Neural progenitor cell (in vitro differentiated cells): ENCODE data around the gene CASK. TPM values are rescaled to one million over a fixed set of nuclear protein-coding genes. Genes with fewer than 3 reads are reported as not detected.
A peak's percentile ranks its signal among the peaks of the same experiment; 100 is the strongest.

Experiments
- DNase-seq: peaks from one replicate; pipeline ENCODE4 v3.0.0-alpha.2; 2016; ENCODE audit warnings: low spot score
- H2AFZ ChIP-seq: fragments of 200-600 bp; sonication (generic); replicated peaks from 2 replicates; pipeline ENCODE4 v1.6.1; 2016; ENCODE audit warnings: antibody characterized with exemption
- H3F3A ChIP-seq: fragments of 200-600 bp; sonication (generic); 2 replicates; pipeline ENCODE4 v1.6.1; 2016; ENCODE audit warnings: antibody characterized with exemption, low read depth
- H3K27ac ChIP-seq: fragments of 200-600 bp; sonication (generic); 2 replicates; pipeline ENCODE4 v1.5.1; 2016; ENCODE audit warnings: mild to moderate bottlenecking
- H3K27me3 ChIP-seq: fragments of 200-600 bp; sonication (generic); 2 replicates; pipeline ENCODE4 v1.6.1; 2016; ENCODE audit warnings: mild to moderate bottlenecking, moderate library complexity
- H3K36me3 ChIP-seq: fragments of 200-600 bp; sonication (generic); 2 replicates; pipeline ENCODE4 v1.5.1; 2016
- H3K4me1 ChIP-seq: fragments of 200-600 bp; sonication (generic); 2 replicates; pipeline ENCODE4 v1.6.1; 2016; ENCODE audit warnings: mixed run types
- H3K4me2 ChIP-seq: fragments of 200-600 bp; sonication (generic); 2 replicates; pipeline ENCODE4 v1.6.1; 2016
- H3K4me3 ChIP-seq: fragments of 200-600 bp; sonication (generic); 2 replicates; pipeline ENCODE4 v1.5.1; 2016
- H3K79me2 ChIP-seq: fragments of 200-600 bp; sonication (generic); 2 replicates; pipeline ENCODE4 v1.6.1; 2016; ENCODE audit warnings: low read depth
- H3K9ac ChIP-seq: fragments of 200-600 bp; sonication (generic); 2 replicates; pipeline ENCODE4 v1.6.1; 2016
- H3K9me3 ChIP-seq: fragments of 200-600 bp; sonication (generic); 2 replicates; pipeline ENCODE4 v1.5.1; 2016; ENCODE audit warnings: low read depth
- H4K20me1 ChIP-seq: fragments of 200-600 bp; sonication (generic); 2 replicates; pipeline ENCODE4 v1.6.1; 2016; ENCODE audit warnings: low read depth
- H3K27ac Mint-ChIP-seq: 3 replicates; pipeline ENCODE4 v1.8.0; 2021; ENCODE audit warnings: mixed read lengths
- H3K27me3 Mint-ChIP-seq: 2 replicates; pipeline ENCODE4 v1.8.0; 2022; ENCODE audit warnings: low read depth, mild to moderate bottlenecking, inconsistent platforms, moderate library complexity, mixed read lengths; ENCODE audit not compliant: insufficient read depth
- H3K36me3 Mint-ChIP-seq: 3 replicates; pipeline ENCODE4 v1.8.0; 2021; ENCODE audit warnings: mixed read lengths
- H3K4me1 Mint-ChIP-seq: 3 replicates; pipeline ENCODE4 v1.8.0; 2021; ENCODE audit warnings: mixed read lengths
- H3K4me3 Mint-ChIP-seq: 3 replicates; pipeline ENCODE4 v1.8.0; 2021; ENCODE audit warnings: mild to moderate bottlenecking, moderate library complexity, mixed read lengths
- H3K9me3 Mint-ChIP-seq: 3 replicates; pipeline ENCODE4 v1.8.0; 2020; ENCODE audit warnings: mixed read lengths
- EZH2 ChIP-seq: fragments of 200-600 bp; sonication (generic); IDR thresholded peaks from 2 replicates; pipeline ENCODE4 v1.6.1; 2017; ENCODE audit warnings: antibody characterized with exemption, mild to moderate bottlenecking, moderate library complexity
- EZH2phosphoT487 ChIP-seq: fragments of 200-600 bp; sonication (generic); IDR thresholded peaks from 2 replicates; pipeline ENCODE4 v1.6.1; 2017; ENCODE audit warnings: antibody characterized with exemption
- total RNA-seq: library from RNA; depleted of rRNA; stranded (reverse); fragments of >200 nt; gene quantifications from 2 replicates; pipeline ENCODE4 v1.2.3, GENCODE V29; 2015; ENCODE audit warnings: low replicate concordance
- TF ChIP-seq, protein P1 (sequence below): fragments of 200-600 bp; sonication (generic); IDR thresholded peaks from 2 replicates; pipeline ENCODE4 v1.5.1; 2017; ENCODE audit warnings: antibody characterized with exemption, mild to moderate bottlenecking

CASK gene
- total RNA-seq, 1 donor from 2014 or later = 85.4 TPM

DNA sequence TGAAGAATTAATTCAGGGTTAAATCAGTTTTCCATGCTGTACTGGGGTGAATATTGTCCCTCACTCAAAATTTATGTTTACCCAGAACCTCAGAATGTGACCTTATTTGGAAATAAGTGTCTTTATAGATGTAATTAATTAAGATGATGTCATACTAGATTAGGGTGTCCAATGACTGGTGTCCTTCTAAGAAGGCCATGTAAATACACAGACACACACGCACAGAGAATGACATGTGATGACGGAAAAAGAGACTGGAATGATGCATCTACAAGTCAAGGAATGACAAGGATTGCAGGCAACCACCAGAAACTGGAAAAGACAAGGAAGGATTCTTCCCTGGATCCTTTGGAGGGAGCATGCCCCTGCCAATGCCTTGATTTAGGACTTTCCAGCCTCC, 319.2 kb downstream of the CASK start:
- H3K79me2 ChIP-seq = no peaks in the 10 kb centered on the region
- H3K27ac ChIP-seq = no peak overlapping the region
- H3K4me1 ChIP-seq = peaks cover 15% of the 10 kb centered on the region
- peaks cover 3% of the 10 kb centered on the region for H3K9me3 ChIP-seq
- H3K9ac ChIP-seq = no peak overlapping the region
- no peaks in the 10 kb centered on the region for H3K27me3 ChIP-seq
- H3K4me1 Mint-ChIP-seq = no peaks in the 10 kb centered on the region
- H3F3A ChIP-seq = peaks cover 4% of the 10 kb centered on the region
- peaks cover 5% of the 10 kb centered on the region for H3K36me3 Mint-ChIP-seq
- no peak overlapping the region for H3K4me2 ChIP-seq
- no peak overlapping the region for H3K27ac Mint-ChIP-seq
- peaks cover 6% of the 10 kb centered on the region for H3K9me3 Mint-ChIP-seq
- TF ChIP-seq EZH2 (no peak), EZH2phosphoT487 (no peak)
- TF ChIP-seq, protein P1, sequence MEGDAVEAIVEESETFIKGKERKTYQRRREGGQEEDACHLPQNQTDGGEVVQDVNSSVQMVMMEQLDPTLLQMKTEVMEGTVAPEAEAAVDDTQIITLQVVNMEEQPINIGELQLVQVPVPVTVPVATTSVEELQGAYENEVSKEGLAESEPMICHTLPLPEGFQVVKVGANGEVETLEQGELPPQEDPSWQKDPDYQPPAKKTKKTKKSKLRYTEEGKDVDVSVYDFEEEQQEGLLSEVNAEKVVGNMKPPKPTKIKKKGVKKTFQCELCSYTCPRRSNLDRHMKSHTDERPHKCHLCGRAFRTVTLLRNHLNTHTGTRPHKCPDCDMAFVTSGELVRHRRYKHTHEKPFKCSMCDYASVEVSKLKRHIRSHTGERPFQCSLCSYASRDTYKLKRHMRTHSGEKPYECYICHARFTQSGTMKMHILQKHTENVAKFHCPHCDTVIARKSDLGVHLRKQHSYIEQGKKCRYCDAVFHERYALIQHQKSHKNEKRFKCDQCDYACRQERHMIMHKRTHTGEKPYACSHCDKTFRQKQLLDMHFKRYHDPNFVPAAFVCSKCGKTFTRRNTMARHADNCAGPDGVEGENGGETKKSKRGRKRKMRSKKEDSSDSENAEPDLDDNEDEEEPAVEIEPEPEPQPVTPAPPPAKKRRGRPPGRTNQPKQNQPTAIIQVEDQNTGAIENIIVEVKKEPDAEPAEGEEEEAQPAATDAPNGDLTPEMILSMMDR = no peak
- no peaks in the 10 kb centered on the region for H3K36me3 ChIP-seq
- H3K4me3 ChIP-seq = no peak overlapping the region
- H3K4me3 Mint-ChIP-seq = no peak overlapping the region
- DNase-seq = no peak
- no peaks in the 10 kb centered on the region for H3K27me3 Mint-ChIP-seq
- H4K20me1 ChIP-seq = no peaks in the 10 kb centered on the region
- H2AFZ ChIP-seq = no peak overlapping the region

DNA sequence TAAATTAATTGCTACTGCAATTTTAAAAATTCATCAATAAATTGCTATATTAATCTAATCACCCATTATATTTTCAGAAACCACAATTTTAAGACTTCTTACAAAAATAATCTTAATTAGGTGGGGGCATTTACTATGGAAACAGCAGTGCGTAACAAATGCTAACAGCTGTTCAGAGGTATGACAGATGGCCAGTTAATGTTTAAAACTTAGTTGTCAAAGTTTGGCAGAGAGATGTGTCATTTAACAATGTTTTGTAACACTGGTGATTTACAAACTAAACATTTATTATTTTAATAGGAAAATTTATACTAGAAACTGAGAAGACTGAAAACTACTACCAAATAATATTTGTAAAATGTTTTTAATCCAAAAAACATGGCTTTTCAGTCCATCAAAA, 319.8 kb downstream of the CASK start:
- Mint-ChIP-seq H3K9me3 (peaks cover 6% of the 10 kb centered on the region), H3K27me3 (no peaks in the 10 kb centered on the region), H3K4me3 (no peak overlapping the region), H3K27ac (no peak overlapping the region), H3K4me1 (no peaks in the 10 kb centered on the region), H3K36me3 (peaks cover 5% of the 10 kb centered on the region)
- no peak overlapping the region for H2AFZ ChIP-seq
- H3F3A ChIP-seq = peaks cover 4% of the 10 kb centered on the region
- TF ChIP-seq EZH2 = no peak
- no peak for TF ChIP-seq EZH2phosphoT487
- TF ChIP-seq, protein P1 = no peak
- H3K9ac ChIP-seq = no peak overlapping the region
- DNase-seq = no peak
- H3K4me3 ChIP-seq = no peak overlapping the region
- no peaks in the 10 kb centered on the region for H3K36me3 ChIP-seq
- H3K9me3 ChIP-seq = peaks cover 3% of the 10 kb centered on the region
- H3K4me1 ChIP-seq = peaks cover 15% of the 10 kb centered on the region
- no peaks in the 10 kb centered on the region for H3K27me3 ChIP-seq
- no peak overlapping the region for H3K4me2 ChIP-seq
- no peaks in the 10 kb centered on the region for H4K20me1 ChIP-seq
- H3K79me2 ChIP-seq = no peaks in the 10 kb centered on the region
- H3K27ac ChIP-seq = no peak overlapping the region

DNA sequence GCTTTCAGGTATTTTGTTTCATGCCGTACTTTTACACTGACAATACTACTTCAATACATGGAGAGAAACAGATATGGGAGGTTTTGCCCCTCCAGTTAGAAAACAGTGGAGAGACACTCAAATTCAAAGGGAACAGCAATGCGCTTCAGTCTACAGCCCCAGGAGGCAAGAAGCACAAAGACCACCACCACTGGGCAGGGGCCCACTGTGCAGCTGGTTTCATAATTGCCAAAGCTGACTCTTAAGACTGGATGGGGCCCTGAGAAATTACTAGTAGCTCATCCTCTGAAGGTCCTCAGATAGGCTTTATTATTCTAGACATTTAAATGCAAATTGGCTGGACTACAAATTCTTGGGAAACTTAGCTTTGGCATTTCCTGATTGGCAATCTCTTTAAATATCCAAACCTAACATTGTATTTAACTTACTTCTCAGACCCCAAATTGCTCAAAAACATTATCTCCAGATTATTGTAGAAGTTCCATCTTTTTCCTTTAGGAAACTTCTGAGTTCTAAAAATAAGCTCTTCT, 320.5 kb downstream of the CASK start:
- Mint-ChIP-seq H3K27me3 (no peaks in the 10 kb centered on the region), H3K4me1 (no peaks in the 10 kb centered on the region), H3K36me3 (peaks cover 3% of the 10 kb centered on the region), H3K9me3 (peaks cover 6% of the 10 kb centered on the region), H3K4me3 (no peak overlapping the region), H3K27ac (no peak overlapping the region)
- H3K4me3 ChIP-seq = no peak overlapping the region
- peaks cover 4% of the 10 kb centered on the region for H3F3A ChIP-seq
- peak; percentile 7 for DNase-seq
- peak overlapping the region; percentile 14 for H3K4me2 ChIP-seq
- H3K9me3 ChIP-seq = peaks cover 3% of the 10 kb centered on the region
- H3K36me3 ChIP-seq = no peaks in the 10 kb centered on the region
- H3K27ac ChIP-seq = no peak overlapping the region
- H3K9ac ChIP-seq = no peak overlapping the region
- H3K4me1 ChIP-seq = peaks cover 15% of the 10 kb centered on the region
- H3K79me2 ChIP-seq = no peaks in the 10 kb centered on the region
- TF ChIP-seq, protein P1 = no peak
- no peak overlapping the region for H2AFZ ChIP-seq
- H3K27me3 ChIP-seq = no peaks in the 10 kb centered on the region
- no peaks in the 10 kb centered on the region for H4K20me1 ChIP-seq
